ENCODE results near the gene GCN1.
"Not testable (repeated sequence)": the region's sequence is repeated elsewhere in the genome, so short reads cannot be mapped to it uniquely, and the experiment has no call there.

Gene GCN1, protein sequence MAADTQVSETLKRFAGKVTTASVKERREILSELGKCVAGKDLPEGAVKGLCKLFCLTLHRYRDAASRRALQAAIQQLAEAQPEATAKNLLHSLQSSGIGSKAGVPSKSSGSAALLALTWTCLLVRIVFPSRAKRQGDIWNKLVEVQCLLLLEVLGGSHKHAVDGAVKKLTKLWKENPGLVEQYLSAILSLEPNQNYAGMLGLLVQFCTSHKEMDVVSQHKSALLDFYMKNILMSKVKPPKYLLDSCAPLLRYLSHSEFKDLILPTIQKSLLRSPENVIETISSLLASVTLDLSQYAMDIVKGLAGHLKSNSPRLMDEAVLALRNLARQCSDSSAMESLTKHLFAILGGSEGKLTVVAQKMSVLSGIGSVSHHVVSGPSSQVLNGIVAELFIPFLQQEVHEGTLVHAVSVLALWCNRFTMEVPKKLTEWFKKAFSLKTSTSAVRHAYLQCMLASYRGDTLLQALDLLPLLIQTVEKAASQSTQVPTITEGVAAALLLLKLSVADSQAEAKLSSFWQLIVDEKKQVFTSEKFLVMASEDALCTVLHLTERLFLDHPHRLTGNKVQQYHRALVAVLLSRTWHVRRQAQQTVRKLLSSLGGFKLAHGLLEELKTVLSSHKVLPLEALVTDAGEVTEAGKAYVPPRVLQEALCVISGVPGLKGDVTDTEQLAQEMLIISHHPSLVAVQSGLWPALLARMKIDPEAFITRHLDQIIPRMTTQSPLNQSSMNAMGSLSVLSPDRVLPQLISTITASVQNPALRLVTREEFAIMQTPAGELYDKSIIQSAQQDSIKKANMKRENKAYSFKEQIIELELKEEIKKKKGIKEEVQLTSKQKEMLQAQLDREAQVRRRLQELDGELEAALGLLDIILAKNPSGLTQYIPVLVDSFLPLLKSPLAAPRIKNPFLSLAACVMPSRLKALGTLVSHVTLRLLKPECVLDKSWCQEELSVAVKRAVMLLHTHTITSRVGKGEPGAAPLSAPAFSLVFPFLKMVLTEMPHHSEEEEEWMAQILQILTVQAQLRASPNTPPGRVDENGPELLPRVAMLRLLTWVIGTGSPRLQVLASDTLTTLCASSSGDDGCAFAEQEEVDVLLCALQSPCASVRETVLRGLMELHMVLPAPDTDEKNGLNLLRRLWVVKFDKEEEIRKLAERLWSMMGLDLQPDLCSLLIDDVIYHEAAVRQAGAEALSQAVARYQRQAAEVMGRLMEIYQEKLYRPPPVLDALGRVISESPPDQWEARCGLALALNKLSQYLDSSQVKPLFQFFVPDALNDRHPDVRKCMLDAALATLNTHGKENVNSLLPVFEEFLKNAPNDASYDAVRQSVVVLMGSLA (N-terminal part only)
- total RNA-seq, result 257 reads per million, percentile 94 among the genes with 10 or more reads in this experiment

DNA sequence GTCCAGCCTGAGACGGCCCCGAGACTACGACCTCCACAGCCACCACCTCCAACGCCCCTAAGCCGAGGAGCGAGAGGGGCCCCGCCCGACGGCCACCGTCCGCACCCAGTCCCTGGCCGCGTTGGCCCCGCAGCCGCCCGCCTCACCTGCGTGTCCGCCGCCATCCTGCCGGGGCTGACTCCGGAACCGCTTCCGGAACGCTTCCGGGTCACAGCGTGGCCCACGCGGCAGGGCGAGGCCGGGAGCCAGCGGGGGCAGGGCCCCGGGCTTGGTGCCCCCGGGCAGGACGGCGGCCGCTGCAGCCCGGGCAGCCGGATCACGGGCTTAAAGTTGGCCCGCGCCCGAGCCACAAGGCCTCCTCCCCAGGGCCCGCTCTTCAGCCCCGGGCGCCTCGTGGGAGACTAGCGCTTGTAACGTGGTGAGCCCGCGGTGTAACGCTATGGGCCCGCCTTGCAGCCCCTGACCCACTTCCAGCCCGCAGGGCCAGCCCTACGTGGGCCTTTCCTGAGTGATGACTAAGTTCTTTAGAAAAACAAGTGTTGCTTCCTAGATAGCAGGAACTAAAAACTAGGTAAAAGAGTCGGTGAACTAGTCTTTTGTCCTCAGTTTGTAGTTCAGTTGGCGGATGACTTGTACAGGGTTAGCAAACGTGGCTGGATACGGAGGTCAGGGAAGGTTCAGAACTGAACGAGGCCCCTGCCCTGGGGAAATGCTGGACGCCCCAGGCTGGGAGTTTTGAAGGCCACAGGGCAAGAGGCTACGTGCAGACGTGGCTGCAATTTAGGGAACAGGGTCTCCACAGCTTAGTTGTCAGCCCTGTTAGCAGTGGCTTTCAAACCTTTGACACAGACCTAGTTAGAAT lies at the start of gene GCN1:
GCN1 (minus strand) TSS at position 182 of the 862 bp plus-strand sequence; CDS start at position 164, 18 bp downstream.
- peak; percentile 86 for DNase-seq

GRCh38 chr12:120242971-120243699 lies 48.6 kb upstream of the GCN1 start:
- DNase-seq, result no peak

GRCh38 chr12:120242275-120242799 lies 47.8 kb upstream of the GCN1 start:
- DNase-seq, result no peak

- DNase-seq, result no peak
These were observed 47.2 kb upstream of the GCN1 start for GRCh38 chr12:120241561-120242274.

GRCh38 chr12:120240495-120240833 lies 45.9 kb upstream of the GCN1 start:
- DNase-seq, result no peak

DNA sequence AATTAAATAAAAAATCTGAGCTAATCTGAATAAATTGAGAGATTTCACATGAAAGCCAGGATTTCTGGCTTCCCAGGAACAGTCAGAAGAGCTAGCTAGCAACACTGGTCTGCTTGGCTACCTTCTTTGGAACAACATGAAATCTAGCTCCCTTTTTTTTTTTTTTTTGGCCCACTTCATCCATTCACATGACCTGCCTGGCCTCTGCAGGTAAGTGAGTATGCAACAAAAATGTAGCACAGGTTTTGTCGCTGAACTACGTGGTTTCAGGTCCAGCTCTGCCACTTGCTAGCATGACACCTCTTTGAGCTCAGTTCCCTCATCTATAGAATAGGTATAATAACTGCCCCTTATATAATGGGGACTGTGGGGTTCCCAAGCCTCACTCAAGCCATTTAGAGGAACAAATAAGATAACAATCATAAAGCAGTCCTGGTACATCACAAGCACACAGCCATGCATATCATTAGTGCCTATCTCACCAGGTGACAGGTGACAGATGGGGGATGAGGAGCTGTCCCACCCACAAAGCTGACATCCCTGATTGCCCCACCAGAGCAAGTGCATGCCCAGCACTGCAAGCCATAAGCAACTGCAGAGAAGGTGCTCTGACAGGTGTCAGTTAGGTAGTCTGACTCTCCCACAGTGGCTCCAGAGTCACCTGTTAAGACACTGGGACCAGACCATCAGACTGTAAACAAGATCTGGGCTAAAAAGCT lies 45.4 kb upstream of the GCN1 start:
- no peak for DNase-seq

- DNase-seq, result no peak
These were observed 44.4 kb upstream of the GCN1 start for GRCh38 chr12:120238839-120239445.

- no peak for DNase-seq
These were observed 43.7 kb upstream of the GCN1 start for GRCh38 chr12:120238217-120238616.

- DNase-seq, result no peak
These were observed 43.1 kb upstream of the GCN1 start for GRCh38 chr12:120237360-120238171.

DNA sequence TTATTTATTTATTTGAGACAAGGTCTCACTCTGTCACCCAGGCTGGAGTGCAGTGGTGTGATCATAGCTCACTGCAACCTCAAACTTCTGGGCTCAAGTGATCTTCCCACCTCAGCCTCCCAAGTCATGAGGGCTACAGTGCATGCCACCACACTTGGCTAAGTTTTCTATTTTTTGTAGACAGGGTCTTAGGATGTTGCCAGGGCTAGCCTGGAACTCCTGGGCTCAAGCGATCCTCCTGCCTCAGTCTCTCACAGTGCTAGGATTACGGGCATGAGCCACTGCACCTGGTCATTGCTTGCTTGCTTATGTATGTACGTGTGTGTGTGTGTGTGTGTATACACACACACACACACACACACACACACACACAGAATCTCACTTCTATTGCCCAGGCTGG lies 42.3 kb upstream of the GCN1 start:
- DNase-seq, result not testable (repeated sequence)

DNA sequence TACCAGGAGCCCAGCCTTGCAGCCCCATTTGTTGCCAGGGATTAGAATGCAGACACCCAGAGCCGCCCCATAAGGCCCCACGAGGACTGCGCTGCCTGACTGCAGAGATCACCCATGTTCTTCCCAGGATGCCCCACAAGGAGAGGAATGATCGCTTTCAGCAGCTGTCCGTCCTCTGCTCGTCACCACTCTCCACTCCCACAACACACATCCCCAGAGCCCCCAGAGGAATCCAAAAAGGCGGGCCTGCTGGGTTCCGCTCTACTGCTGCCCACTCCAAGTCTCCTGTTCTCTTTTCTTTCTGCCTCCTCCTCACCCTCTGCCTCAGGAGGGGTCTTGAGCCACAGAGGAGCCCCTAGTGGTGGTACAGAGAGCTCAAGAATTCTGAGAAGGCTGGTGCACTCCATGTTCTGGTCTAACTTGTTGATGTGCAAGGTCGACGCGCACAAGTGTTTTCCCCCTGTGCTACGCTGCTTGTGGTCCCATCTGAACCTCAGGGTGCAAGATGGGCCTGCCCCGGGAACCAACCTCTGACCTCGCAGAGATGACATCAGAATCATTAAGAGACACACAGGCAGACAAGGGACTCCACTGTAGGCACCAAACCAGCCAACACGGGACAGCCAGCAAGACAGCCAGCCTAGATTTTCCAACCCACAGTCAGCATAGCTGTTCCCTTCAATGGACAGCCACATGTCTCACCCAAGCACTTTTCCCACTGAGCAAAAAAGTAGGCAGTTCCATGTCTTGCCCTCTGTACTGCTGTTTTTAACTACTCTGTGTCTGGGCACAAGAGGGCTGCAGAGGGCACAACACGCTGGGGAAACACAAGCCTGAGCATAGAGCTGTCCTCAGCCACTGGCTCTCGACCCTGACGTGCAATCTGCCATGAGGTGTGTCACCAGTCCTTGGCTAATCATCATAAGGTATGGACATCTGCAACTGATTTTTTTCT lies 41.1 kb upstream of the GCN1 start:
- no peak for DNase-seq

DNA sequence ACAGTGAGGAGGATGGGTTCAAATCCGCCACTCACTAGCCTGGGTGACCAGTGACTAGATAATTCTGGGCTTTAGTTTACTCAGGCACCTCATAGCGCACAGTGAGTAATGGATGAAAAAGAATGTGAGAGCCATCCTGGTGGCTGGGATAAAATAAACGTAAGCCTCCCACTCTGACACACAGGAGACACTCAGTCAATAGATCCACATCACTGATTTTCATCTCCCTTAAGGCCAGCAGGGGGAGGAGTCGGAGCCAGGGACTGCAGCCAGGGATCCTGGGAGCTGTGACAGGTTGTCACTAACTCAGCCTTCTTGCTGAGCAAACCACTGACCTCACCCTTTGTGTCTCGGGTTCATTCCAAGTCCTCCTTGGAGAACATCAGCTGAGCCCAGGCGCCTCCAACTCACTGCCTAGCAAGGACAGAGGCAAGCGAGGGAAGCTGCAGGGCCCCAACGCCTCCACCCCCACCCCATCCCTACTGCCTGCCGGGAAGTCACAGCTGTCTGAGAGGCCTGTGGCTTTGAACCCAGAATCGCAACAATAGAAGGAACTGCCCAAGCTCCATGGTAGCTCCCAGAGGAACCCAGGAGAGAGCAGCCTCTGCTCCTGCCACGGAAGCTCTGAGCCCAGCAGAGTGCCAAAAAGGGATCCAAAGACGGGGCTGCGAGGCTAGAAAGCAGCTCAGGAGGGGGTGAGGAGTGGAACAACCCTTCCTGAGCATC lies 40.3 kb upstream of the GCN1 start:
- no peak for DNase-seq

DNA sequence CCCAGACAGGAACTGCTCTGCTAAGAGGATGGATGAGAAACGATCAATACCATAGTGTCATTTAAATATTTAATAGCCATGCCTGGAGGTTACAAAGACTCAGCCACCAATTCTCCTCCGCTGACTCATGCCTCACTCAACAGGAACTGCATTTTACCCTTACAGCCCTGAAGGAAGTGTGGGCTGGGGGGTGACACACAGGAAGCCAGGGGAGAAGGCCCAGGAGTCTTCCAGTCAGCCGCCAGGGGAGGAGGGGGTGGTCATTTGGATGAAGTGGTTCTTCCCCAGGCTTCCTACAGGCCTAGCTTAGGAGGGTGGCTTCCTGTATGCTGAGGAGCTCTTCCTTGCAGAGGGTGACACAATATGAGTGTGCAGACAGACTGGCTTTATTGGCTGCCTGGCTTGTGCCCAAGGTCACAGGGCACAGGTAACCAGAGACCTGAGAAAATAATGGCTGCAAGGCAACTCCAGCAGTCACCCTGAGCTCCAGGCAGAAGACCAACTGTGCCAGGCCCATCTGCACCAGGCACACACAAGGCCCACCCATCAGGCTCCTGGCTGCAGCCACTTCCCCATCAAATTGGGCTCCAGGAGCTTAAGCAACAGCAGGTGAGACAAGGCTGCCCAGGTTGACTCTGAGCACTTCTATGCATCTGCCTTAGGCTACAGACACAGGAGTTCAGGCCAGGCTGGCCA lies 36.9 kb upstream of the GCN1 start:
- peak; percentile 72 for DNase-seq

GRCh38 chr12:120230974-120231315 lies 36.4 kb upstream of the GCN1 start:
- no peak for DNase-seq

GRCh38 chr12:120230326-120230973 lies 35.9 kb upstream of the GCN1 start:
- DNase-seq, result no peak
